ENCODE data around the gene KATNB1. TPM values are rescaled to one million over a fixed set of nuclear protein-coding genes. Genes with fewer than 3 reads are reported as not detected.

Gene KATNB1
- total and polyA plus RNA-seq, 2 experiments from 2014 or later = 31.4 to 65.9 TPM

GRCh38 chr16:57720142-57720575 lies 15.4 kb upstream of the KATNB1 start:
- no peaks in the 10 kb centered on the region for H3K36me3 ChIP-seq (ENCODE audit: insufficient read depth)
- no peaks in the 10 kb centered on the region for H4K20me1 ChIP-seq (replicated peaks; ENCODE audit: insufficient read depth)
- no peaks in the 10 kb centered on the region for H3K9me2 ChIP-seq (ENCODE audit: insufficient read depth)
- H3K4me2 ChIP-seq = no peak overlapping the region
- H3K4me1 ChIP-seq (ENCODE audit: insufficient read depth) = no peaks in the 10 kb centered on the region
- no peak overlapping the region for H3K4me3 ChIP-seq
- Mint-ChIP-seq H3K27ac (no peak overlapping the region), H3K4me3 (no peak overlapping the region), H3K27me3 (ENCODE audit: insufficient read depth, low read depth, poor library complexity) (peaks cover 15% of the 10 kb centered on the region), H3K4me1 (no peaks in the 10 kb centered on the region), H3K9me3 (no peaks in the 10 kb centered on the region), H3K36me3 (ENCODE audit: low read depth) (no peaks in the 10 kb centered on the region)
- H3K79me2 ChIP-seq (replicated peaks; ENCODE audit: insufficient read depth) = no peaks in the 10 kb centered on the region
- no peak for TF ChIP-seq ETS1 (IDR thresholded peaks at IDR 0.05)
- no peak for TF ChIP-seq POLR2AphosphoS5 (IDR thresholded peaks at IDR 0.05; ENCODE audit: low read depth)
- TF ChIP-seq CTCF (conservative IDR thresholded peaks at IDR 0.05; ENCODE audit: low read depth in 2 of 2) = peak; percentile 63 to 80
- ATAC-seq = peak; percentile 80
- no peaks in the 10 kb centered on the region for H3K27me3 ChIP-seq (ENCODE audit: insufficient read depth)
- H2AFZ ChIP-seq = no peak overlapping the region
- DNase-seq (ENCODE audit: low spot score) = peak; percentile 62
- H3K27ac ChIP-seq (ENCODE audit: low read depth) = no peak overlapping the region
- no peaks in the 10 kb centered on the region for H3F3A ChIP-seq (replicated peaks; ENCODE audit: low read depth)

GRCh38 chr16:57721356-57722209 lies 14.0 kb upstream of the KATNB1 start:
- no peaks in the 10 kb centered on the region for H3K36me3 Mint-ChIP-seq (ENCODE audit: low read depth)
- Histone ChIP-seq H3K4me3 (no peak overlapping the region), H3K9me2 (ENCODE audit: insufficient read depth) (no peaks in the 10 kb centered on the region), H3F3A (replicated peaks; ENCODE audit: low read depth) (no peaks in the 10 kb centered on the region), H3K4me1 (ENCODE audit: insufficient read depth) (no peaks in the 10 kb centered on the region), H3K79me2 (replicated peaks; ENCODE audit: insufficient read depth) (no peaks in the 10 kb centered on the region), H3K36me3 (ENCODE audit: insufficient read depth) (no peaks in the 10 kb centered on the region), H3K27ac (ENCODE audit: low read depth) (no peak overlapping the region), H4K20me1 (replicated peaks; ENCODE audit: insufficient read depth) (no peaks in the 10 kb centered on the region), H3K27me3 (ENCODE audit: insufficient read depth) (no peaks in the 10 kb centered on the region), H3K4me2 (no peak overlapping the region), H2AFZ (no peak overlapping the region)
- DNase-seq (ENCODE audit: low spot score) = no peak
- H3K4me3 Mint-ChIP-seq = no peak overlapping the region
- H3K27ac Mint-ChIP-seq = no peak overlapping the region
- H3K27me3 Mint-ChIP-seq (ENCODE audit: insufficient read depth, low read depth, poor library complexity) = peaks cover 10% of the 10 kb centered on the region
- H3K4me1 Mint-ChIP-seq = no peaks in the 10 kb centered on the region
- ATAC-seq = no peak
- no peaks in the 10 kb centered on the region for H3K9me3 Mint-ChIP-seq
- TF ChIP-seq JUNB (IDR thresholded peaks at IDR 0.05; ENCODE audit: unreplicated experiment) = no peak
- TF ChIP-seq EZH2 (IDR thresholded peaks at IDR 0.05; ENCODE audit: low read depth, unreplicated experiment) = no peak
- TF ChIP-seq NANOG (IDR thresholded peaks at IDR 0.05; ENCODE audit: borderline replicate concordance) = no peak
- no peak for TF ChIP-seq ETS1 (IDR thresholded peaks at IDR 0.05)
- TF ChIP-seq REST (IDR thresholded peaks at IDR 0.05; ENCODE audit: unreplicated experiment) = no peak
- TF ChIP-seq CREB1 (CRISPR knock-in tag; IDR thresholded peaks at IDR 0.05; ENCODE audit: low read depth) = no peak
- TF ChIP-seq POLR2AphosphoS5 (IDR thresholded peaks at IDR 0.05; ENCODE audit: low read depth) = no peak

All from GM23338 (cell line).